ENCODE measurements around the gene HERC5.
"Not testable (repeated sequence)": the region's sequence is repeated elsewhere in the genome, so short reads cannot be mapped to it uniquely, and the experiment has no call there.

HERC5 gene

GRCh38 chr4:88456670-88457306 is at the start of gene HERC5:
Gene HERC5, plus strand, starts transcription at chr4:88457119. Its CDS starts 151 bp downstream, at chr4:88457270.
- DNase-seq: peak; percentile 26

- no peak for DNase-seq
Measured at GRCh38 chr4:88409206-88409605, 47.7 kb upstream of the HERC5 start.

GRCh38 chr4:88409789-88410188 is 47.1 kb upstream of the HERC5 start:
- no peak for DNase-seq

- DNase-seq: no peak
Measured at GRCh38 chr4:88411491-88412096, 45.3 kb upstream of the HERC5 start.

- no peak for DNase-seq
Measured at GRCh38 chr4:88413801-88414200, 43.1 kb upstream of the HERC5 start.

- DNase-seq: no peak
Measured at GRCh38 chr4:88414755-88415154, 42.2 kb upstream of the HERC5 start.

GRCh38 chr4:88415982-88416381 is 40.9 kb upstream of the HERC5 start:
- DNase-seq: no peak

GRCh38 chr4:88418411-88418810 is 38.5 kb upstream of the HERC5 start:
- no peak for DNase-seq

- no peak for DNase-seq
Measured at GRCh38 chr4:88419874-88420273, 37.0 kb upstream of the HERC5 start.

GRCh38 chr4:88420844-88421243 is 36.1 kb upstream of the HERC5 start:
- no peak for DNase-seq

- no peak for DNase-seq
Measured at GRCh38 chr4:88422403-88422802, 34.5 kb upstream of the HERC5 start.

GRCh38 chr4:88429401-88429800 is 27.5 kb upstream of the HERC5 start:
- DNase-seq: no peak

GRCh38 chr4:88435987-88436693 is 20.8 kb upstream of the HERC5 start:
- no peak for DNase-seq

GRCh38 chr4:88437873-88438272 is 19.0 kb upstream of the HERC5 start:
- not testable (repeated sequence) for DNase-seq

GRCh38 chr4:88439161-88439760 is 17.7 kb upstream of the HERC5 start:
- no peak for DNase-seq

- no peak for DNase-seq
Measured at GRCh38 chr4:88440146-88440545, 16.8 kb upstream of the HERC5 start.

- no peak for DNase-seq
Measured at GRCh38 chr4:88441696-88442095, 15.2 kb upstream of the HERC5 start.

- DNase-seq: no peak
Measured at GRCh38 chr4:88442689-88443191, 14.2 kb upstream of the HERC5 start.

- DNase-seq: no peak
Measured at GRCh38 chr4:88443486-88443885, 13.4 kb upstream of the HERC5 start.

- no peak for DNase-seq
Measured at GRCh38 chr4:88445252-88445651, 11.7 kb upstream of the HERC5 start.

- no peak for DNase-seq
Measured at GRCh38 chr4:88446124-88446523, 10.8 kb upstream of the HERC5 start.

GRCh38 chr4:88447371-88448095 is 9.4 kb upstream of the HERC5 start:
- DNase-seq: no peak

- DNase-seq: not testable (repeated sequence)
Measured at GRCh38 chr4:88448211-88448765, 8.6 kb upstream of the HERC5 start.

All from NCI-H187 treated with DMSO at 0.1 percent for 48 hours (cell line).